Right lobe of liver (tissue), 6 donors: ENCODE results near the gene PPIL4. TPM values are rescaled to one million over a fixed set of nuclear protein-coding genes. Genes with fewer than 3 reads are reported as not detected.

Experiments
- ATAC-seq, 4 donors: fragments of 200-7000 bp; cut with Tn5 transposase; one replicate each; pipeline ENCODE4 v1.9.1; 2020; ENCODE audit warnings: mild to moderate bottlenecking in 4 of 4, moderate library complexity in 4 of 4
- DNase-seq, 3 donors: peaks; one replicate each; pipeline ENCODE4 v3.0.0-alpha.2; 2020
- H3K27ac ChIP-seq, 3 donors: fragments of 200-600 bp; one replicate each; pipeline ENCODE4 v1.8.0; 2022
- H3K27me3 ChIP-seq, 2 donors: fragments of 200-600 bp; one replicate each; pipeline ENCODE4 v1.8.0; 2022
- H3K36me3 ChIP-seq, 4 donors: fragments of 200-600 bp; sonication (generic) in 1 of 4; one replicate each; pipeline versions ENCODE4 v1.5.1 to v1.8.0; 2017 to 2022; ENCODE audit warnings: control low read depth in 1 of 4
- H3K4me1 ChIP-seq, 4 donors: fragments of 200-600 bp; sonication (generic) in 1 of 4; one replicate each; pipeline versions ENCODE4 v1.5.1 to v1.8.0; 2017 to 2022; ENCODE audit warnings: control low read depth in 1 of 4
- H3K4me3 ChIP-seq, 3 donors: fragments of 200-600 bp; one replicate each; pipeline ENCODE4 v1.8.0; 2022
- H3K9me3 ChIP-seq, 4 donors: fragments of 200-600 bp; sonication (generic) in 1 of 4; one replicate each; pipeline versions ENCODE4 v1.5.1 to v1.8.0; 2017 to 2022; ENCODE audit warnings: control low read depth in 1 of 4
- POLR2A ChIP-seq: fragments of 450-650 bp; IDR thresholded peaks from one replicate; pipeline ENCODE4 v1.6.1; 2017; ENCODE audit warnings: antibody characterized with exemption, mild to moderate bottlenecking
- WGBS: methylation state at CpG from one replicate; pipeline ENCODE4 v1.1.6; 2018; ENCODE audit warnings: low coverage, low lambda C conversion rate; ENCODE audit not compliant: insufficient coverage; ENCODE audit errors: missing lambda C conversion rate; 5-methylcytosine and 5-hydroxymethylcytosine counted together
- intact Hi-C, 2 donors: fragments of 100-400 bp; cut with DNase I; formaldehyde crosslinking; loops; one replicate each; pipeline versions ENCODE4 v1.11.2 to v1.14.1; 2022
- total RNA-seq, 6 experiments: library from RNA; depleted of rRNA in 2 of 6; stranded (reverse); fragments of >200 nt in 2 of 6; fragmentation: NEBNext Ultra II Directional in 3 of 6; extraction: Animal tissue kit (Norgen Biotek cat#: 25700) in 3 of 6; gene quantifications; one replicate each; pipeline versions ENCODE4 v1.1.0 to v1.2.4, GENCODE V29; 2016 to 2023
- TF ChIP-seq, protein P1 (sequence below), 4 donors: fragments of 200-600 bp in 3 of 4; fragments of 450-650 bp in 1 of 4; IDR thresholded peaks; one replicate each; pipeline versions ENCODE4 v1.5.1 to v1.8.0; 2016 to 2022; ENCODE audit warnings: antibody characterized with exemption in 4 of 4, mild to moderate bottlenecking in 2 of 4
- donor health status: DM: no; HTN: yes; CAD: no.
- donor health status: DM: no; HTN: no; CAD: no.
- donor health status: DM: no; HTN: no; CAD: no.
- donor health status: DM: no; HTN: yes; CAD: no.
- donor health status: DM: no; HTN: yes; CAD: no.

Gene PPIL4
- total RNA-seq, 6 experiments from 2014 or later, result 7.5 to 9.6 (median 8.7) TPM

GRCh38 chr6:149458806-149459205 lies 87.0 kb downstream of the PPIL4 start:
- no peaks in the 10 kb centered on the region for H3K27me3 ChIP-seq
- WGBS, result 91% methylated on average over 1 of the region's 1 CpG
- TF ChIP-seq, protein P1, sequence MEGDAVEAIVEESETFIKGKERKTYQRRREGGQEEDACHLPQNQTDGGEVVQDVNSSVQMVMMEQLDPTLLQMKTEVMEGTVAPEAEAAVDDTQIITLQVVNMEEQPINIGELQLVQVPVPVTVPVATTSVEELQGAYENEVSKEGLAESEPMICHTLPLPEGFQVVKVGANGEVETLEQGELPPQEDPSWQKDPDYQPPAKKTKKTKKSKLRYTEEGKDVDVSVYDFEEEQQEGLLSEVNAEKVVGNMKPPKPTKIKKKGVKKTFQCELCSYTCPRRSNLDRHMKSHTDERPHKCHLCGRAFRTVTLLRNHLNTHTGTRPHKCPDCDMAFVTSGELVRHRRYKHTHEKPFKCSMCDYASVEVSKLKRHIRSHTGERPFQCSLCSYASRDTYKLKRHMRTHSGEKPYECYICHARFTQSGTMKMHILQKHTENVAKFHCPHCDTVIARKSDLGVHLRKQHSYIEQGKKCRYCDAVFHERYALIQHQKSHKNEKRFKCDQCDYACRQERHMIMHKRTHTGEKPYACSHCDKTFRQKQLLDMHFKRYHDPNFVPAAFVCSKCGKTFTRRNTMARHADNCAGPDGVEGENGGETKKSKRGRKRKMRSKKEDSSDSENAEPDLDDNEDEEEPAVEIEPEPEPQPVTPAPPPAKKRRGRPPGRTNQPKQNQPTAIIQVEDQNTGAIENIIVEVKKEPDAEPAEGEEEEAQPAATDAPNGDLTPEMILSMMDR (IDR thresholded peaks at IDR 0.05), result no peak
- TF ChIP-seq POLR2A, result no peak
- H3K36me3 ChIP-seq, result no peaks in the 10 kb centered on the region
- no peak overlapping the region for H3K4me3 ChIP-seq
- H3K4me1 ChIP-seq, result peaks cover 0 to 12% (median 10%) of the 10 kb centered on the region in 4 donors
- H3K9me3 ChIP-seq, result no peaks in the 10 kb centered on the region
- H3K27ac ChIP-seq, result no peak overlapping the region
- ATAC-seq (no peak), DNase-seq (no peak)
- intact Hi-C loops, result no loop called here

DNA sequence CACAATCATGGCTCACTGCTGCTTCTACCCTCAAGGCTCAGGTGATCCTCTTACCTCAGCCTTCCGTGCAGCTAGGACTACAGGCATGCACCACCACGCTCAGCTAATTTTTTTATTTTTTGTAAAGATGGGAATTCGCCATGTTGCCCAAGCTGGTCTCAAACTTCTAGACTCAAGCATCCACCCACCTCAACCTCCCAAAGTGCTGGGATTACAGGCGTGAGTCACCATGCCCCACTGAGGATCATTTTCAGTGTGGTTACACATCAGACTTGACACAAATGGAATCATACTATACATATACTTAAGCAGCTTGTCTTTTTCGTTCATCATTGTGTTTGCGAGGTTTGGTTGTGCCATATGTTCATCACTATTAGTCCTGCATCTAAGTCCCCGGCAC lies 87.6 kb downstream of the PPIL4 start:
- H3K27ac ChIP-seq, result no peak overlapping the region
- TF ChIP-seq POLR2A, result no peak
- TF ChIP-seq, protein P1 (IDR thresholded peaks at IDR 0.05), result no peak
- no peaks in the 10 kb centered on the region for H3K9me3 ChIP-seq
- 90% methylated on average over 7 of the region's 7 CpGs for WGBS
- no peak for DNase-seq
- intact Hi-C loops, result no loop called here
- H3K4me1 ChIP-seq, result peaks cover 0 to 18% (median 12%) of the 10 kb centered on the region in 4 donors
- no peak for ATAC-seq
- H3K27me3 ChIP-seq, result no peaks in the 10 kb centered on the region
- no peaks in the 10 kb centered on the region for H3K36me3 ChIP-seq
- H3K4me3 ChIP-seq, result no peak overlapping the region

- TF ChIP-seq POLR2A, result no peak
- TF ChIP-seq, protein P1 (IDR thresholded peaks at IDR 0.05), result no peak
- Histone ChIP-seq H3K27me3 (no peaks in the 10 kb centered on the region), H3K27ac (no peak overlapping the region), H3K9me3 (no peaks in the 10 kb centered on the region), H3K4me1 (peaks cover 0 to 18% (median 12%) of the 10 kb centered on the region in 4 donors), H3K36me3 (no peaks in the 10 kb centered on the region), H3K4me3 (no peak overlapping the region)
- intact Hi-C loops, result no loop called here
- 53% methylated on average over 6 of the region's 7 CpGs for WGBS
- ATAC-seq (no peak), DNase-seq (no peak)
Measured at GRCh38 chr6:149457316-149457884, 88.4 kb downstream of the PPIL4 start.

- intact Hi-C loops, result no loop called here
- no peak overlapping the region for H3K27ac ChIP-seq
- peaks cover 0 to 18% (median 12%) of the 10 kb centered on the region in 4 donors for H3K4me1 ChIP-seq
- no peak overlapping the region for H3K4me3 ChIP-seq
- H3K36me3 ChIP-seq, result no peaks in the 10 kb centered on the region
- TF ChIP-seq POLR2A, result no peak
- TF ChIP-seq, protein P1 (IDR thresholded peaks at IDR 0.05), result no peak
- no peaks in the 10 kb centered on the region for H3K27me3 ChIP-seq
- WGBS, result 89% methylated on average over 13 of the region's 49 CpGs
- H3K9me3 ChIP-seq, result no peaks in the 10 kb centered on the region
- DNase-seq (no peak), ATAC-seq (no peak)
Measured at GRCh38 chr6:149456311-149457021, 89.4 kb downstream of the PPIL4 start.
